Heart right ventricle (tissue), 16 donors: ENCODE data around the gene ME3. TPM values are rescaled to one million over a fixed set of nuclear protein-coding genes. Genes with fewer than 3 reads are reported as not detected.

Source experiments
- ATAC-seq, 8 donors: fragments of 200-7000 bp; cut with Tn5 transposase; one replicate each; pipeline ENCODE4 v1.9.1; 2020; ENCODE audit warnings: mild to moderate bottlenecking in 8 of 8, moderate library complexity in 8 of 8, moderate number of reproducible peaks in 1 of 8
- DNase-seq, 2 donors: peaks; one replicate each; pipeline ENCODE4 v3.0.0-alpha.2; 2020
- H3K27ac ChIP-seq, 10 donors: fragments of 200-600 bp; sonication (generic) in 2 of 10; one replicate each; pipeline versions ENCODE4 v1.5.0 to v1.8.0; 2020 to 2022; ENCODE audit warnings: mild to moderate bottlenecking in 3 of 10
- H3K27me3 ChIP-seq, 7 donors: fragments of 200-600 bp; one replicate each; pipeline ENCODE4 v1.8.0; 2021 to 2022; ENCODE audit warnings: mild to moderate bottlenecking in 2 of 7
- H3K36me3 ChIP-seq, 9 donors: fragments of 200-600 bp; sonication (generic) in 1 of 9; one replicate each; pipeline versions ENCODE4 v1.5.0 to v1.8.0; 2020 to 2022; ENCODE audit warnings: mild to moderate bottlenecking in 2 of 9
- H3K4me1 ChIP-seq, 9 donors: fragments of 200-600 bp; sonication (generic) in 1 of 9; one replicate each; pipeline versions ENCODE4 v1.5.0 to v1.8.0; 2020 to 2022; ENCODE audit warnings: mild to moderate bottlenecking in 4 of 9
- H3K4me3 ChIP-seq, 10 donors: fragments of 200-600 bp; sonication (generic) in 2 of 10; one replicate each; pipeline versions ENCODE4 v1.5.0 to v1.8.0; 2020 to 2022; ENCODE audit warnings: mild to moderate bottlenecking in 7 of 10, moderate library complexity in 2 of 10
- H3K9me3 ChIP-seq, 11 donors: fragments of 200-600 bp in 10 of 11; sonication (generic) in 2 of 11; one replicate each; pipeline versions ENCODE4 v1.5.0 to v1.8.0; 2013 to 2022; ENCODE audit warnings: mild to moderate bottlenecking in 2 of 11, control low read depth in 1 of 11, moderate library complexity in 1 of 11
- WGBS, 2 donors: extraction: QIAGEN DNeasy Blood & Tissue Kit; methylation state at CpG; one replicate each; pipeline ENCODE4 v1.1.7; 2013; ENCODE audit warnings: inconsistent platforms in 1 of 2; 5-methylcytosine and 5-hydroxymethylcytosine counted together
- intact Hi-C, 10 donors: fragments of 100-400 bp; cut with DNase I; formaldehyde crosslinking; loops; one replicate each; pipeline versions ENCODE4 v1.11.1 to v1.14.2; 2022
- polyA plus RNA-seq, 2 donors: library from polyadenylated mRNA; stranded (reverse); fragments of 200-250 nt; gene quantifications; one replicate each; pipeline ENCODE4 v1.2.3, GENCODE V29; 2013
- total RNA-seq, 10 donors: library from RNA; stranded (reverse); fragmentation: NEBNext Ultra II Directional in 3 of 10; extraction: Animal tissue kit (Norgen Biotek cat#: 25700) in 3 of 10; gene quantifications; one replicate each; pipeline versions ENCODE4 v1.2.1 to v1.2.4, GENCODE V29; 2021 to 2023
- TF ChIP-seq, protein P1 (sequence below), 9 donors: fragments of 200-600 bp; sonication (generic) in 2 of 9; IDR thresholded peaks; one replicate each; pipeline versions ENCODE4 v1.5.0 to v1.8.0; 2021 to 2022; ENCODE audit warnings: antibody characterized with exemption in 9 of 9, mild to moderate bottlenecking in 5 of 9, moderate library complexity in 1 of 9
- donor health status: Arrhythmogenic right ventricular cardiomyopathy.
- donor health status: ischemic (EF 13 %, LVEDD 7.1; RV severe dilation, severe dysfunction).
- donor health status: healthy with polysubstance abuse.
- donor health status: DM: no; HTN: yes; CAD: no.
- donor health status: DM: no; HTN: no; CAD: no.
- donor health status: ischemic (EF 25% LVEDD 6.9; RV normal size, moderate dysfunction).
- donor health status: ischemic (EF 25% LVEDD 5.7; RV mildly dilated, moderate dysfunction).
- donor health status: healthy.
- donor health status: DM: yes; HTN: yes; CAD: no.
- donor health status: Ischemic cardiomyopathy.
- donor health status: ischemic (EF 35%, LVEDD 5.7; RV mildly dilated, moderate dysfunction).
- donor health status: nonischemic (EF 11% LVEDD 7.7; RV severe dilation, severe dysfunction).
- donor health status: DM: yes; HTN: yes; CAD: no.
- donor health status: PGD.
- donor health status: ischemic (EF 29% LVEDD 5.4; RV normal size, mild dysfunction).
- donor health status: nonischemic (EF 23%, LVEDD 6.1; RV moderate dilation, normal function).

The ME3 gene
- total and polyA plus RNA-seq, 12 donors = 17.2 to 46.8 (median 33.7) TPM

GRCh38 chr11:86459682-86460460 lies 212.5 kb downstream of the ME3 start:
- WGBS, 2 donors = 52 to 58% methylated on average over 3 of the region's 3 CpGs
- peak overlapping the region in 9 of 10 donors; percentile 2 to 70 (median 41) for H3K27ac ChIP-seq

DNA sequence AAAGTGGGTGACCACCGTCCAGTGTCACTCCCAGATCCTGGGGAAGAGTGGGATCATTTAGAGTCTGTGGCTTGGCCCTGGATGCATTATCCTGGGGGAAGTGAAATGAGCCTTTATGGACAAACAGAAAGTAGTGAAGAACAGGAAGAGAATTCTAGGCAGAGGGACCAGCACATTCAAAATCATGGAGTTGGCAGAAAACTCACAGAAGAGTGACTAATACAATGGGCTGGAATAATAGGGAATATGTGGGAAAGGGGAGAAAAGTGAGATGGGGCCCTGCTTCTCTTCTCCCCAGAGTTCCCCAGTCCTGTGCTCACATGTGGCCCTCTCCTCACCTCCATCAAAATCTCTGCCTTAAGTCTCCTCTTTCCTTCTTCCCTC lies 213.4 kb downstream of the ME3 start:
- TF ChIP-seq, protein P1, sequence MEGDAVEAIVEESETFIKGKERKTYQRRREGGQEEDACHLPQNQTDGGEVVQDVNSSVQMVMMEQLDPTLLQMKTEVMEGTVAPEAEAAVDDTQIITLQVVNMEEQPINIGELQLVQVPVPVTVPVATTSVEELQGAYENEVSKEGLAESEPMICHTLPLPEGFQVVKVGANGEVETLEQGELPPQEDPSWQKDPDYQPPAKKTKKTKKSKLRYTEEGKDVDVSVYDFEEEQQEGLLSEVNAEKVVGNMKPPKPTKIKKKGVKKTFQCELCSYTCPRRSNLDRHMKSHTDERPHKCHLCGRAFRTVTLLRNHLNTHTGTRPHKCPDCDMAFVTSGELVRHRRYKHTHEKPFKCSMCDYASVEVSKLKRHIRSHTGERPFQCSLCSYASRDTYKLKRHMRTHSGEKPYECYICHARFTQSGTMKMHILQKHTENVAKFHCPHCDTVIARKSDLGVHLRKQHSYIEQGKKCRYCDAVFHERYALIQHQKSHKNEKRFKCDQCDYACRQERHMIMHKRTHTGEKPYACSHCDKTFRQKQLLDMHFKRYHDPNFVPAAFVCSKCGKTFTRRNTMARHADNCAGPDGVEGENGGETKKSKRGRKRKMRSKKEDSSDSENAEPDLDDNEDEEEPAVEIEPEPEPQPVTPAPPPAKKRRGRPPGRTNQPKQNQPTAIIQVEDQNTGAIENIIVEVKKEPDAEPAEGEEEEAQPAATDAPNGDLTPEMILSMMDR (IDR thresholded peaks at IDR 0.05) = no peak
- DNase-seq (no peak), ATAC-seq (no peak)
- H3K36me3 ChIP-seq = peaks cover 0 to 14% (median 0%) of the 10 kb centered on the region in 9 donors
- H3K27ac ChIP-seq = peak overlapping the region in 6 of 10 donors; percentile 3 to 70 (median 52)
- no peaks in the 10 kb centered on the region for H3K27me3 ChIP-seq
- H3K4me3 ChIP-seq = no peak overlapping the region
- H3K9me3 ChIP-seq = no peaks in the 10 kb centered on the region
- H3K4me1 ChIP-seq = peaks cover 13 to 58% (median 44%) of the 10 kb centered on the region in 9 donors
- WGBS, 2 donors = 78 to 80% methylated on average over 1 of the region's 1 CpG
- intact Hi-C loops = loop anchor here (5.0 to 10.0 kb wide), 10 partner anchors 58 to 458 kb away; partner anchors contain the start of genes ME3 (in 4 of the 10) and PRSS23 (in 3 of the 10)

More at GRCh38 chr11:86459682-86460460, 212.5 kb downstream of the ME3 start:
- ATAC-seq = peak; percentile 36 to 80 (median 67)
- Histone ChIP-seq H3K36me3 (peaks cover 0 to 23% (median 0%) of the 10 kb centered on the region in 9 donors), H3K27me3 (no peaks in the 10 kb centered on the region), H3K4me3 (no peak overlapping the region), H3K4me1 (peaks cover 13 to 59% (median 44%) of the 10 kb centered on the region in 9 donors), H3K9me3 (no peaks in the 10 kb centered on the region)
- intact Hi-C loops = loop anchor here (5.0 to 10.0 kb wide), 11 partner anchors 57 to 457 kb away; partner anchors contain the start of genes ME3 (in 4 of the 10) and PRSS23 (in 3 of the 10)
- peak; percentile 52 to 55 for DNase-seq
- TF ChIP-seq, protein P1 (IDR thresholded peaks at IDR 0.05) = no peak

GRCh38 chr11:86458294-86459001 lies 214.0 kb downstream of the ME3 start:
- H3K27me3 ChIP-seq = no peaks in the 10 kb centered on the region
- no peak overlapping the region for H3K4me3 ChIP-seq
- ATAC-seq (peak in 1 of 8 donors; percentile 28), DNase-seq (no peak)
- H3K36me3 ChIP-seq = peaks cover 0 to 9% (median 0%) of the 10 kb centered on the region in 9 donors
- H3K9me3 ChIP-seq = no peaks in the 10 kb centered on the region
- peaks cover 13 to 58% (median 44%) of the 10 kb centered on the region in 9 donors for H3K4me1 ChIP-seq
- peak overlapping the region in 6 of 10 donors; percentile 3 to 70 (median 48) for H3K27ac ChIP-seq
- TF ChIP-seq, protein P1 (IDR thresholded peaks at IDR 0.05) = no peak
- intact Hi-C loops = loop anchor here (5.0 to 10.0 kb wide), 10 partner anchors 59 to 459 kb away; partner anchors contain the start of genes ME3 (in 4 of the 10) and PRSS23 (in 3 of the 10)
- 86 to 87% methylated on average over 5 of the region's 5 CpGs for WGBS, 2 donors
